ENCODE measurements around the gene DAGLB. TPM values are rescaled to one million over a fixed set of nuclear protein-coding genes. Genes with fewer than 3 reads are reported as not detected.

Gene DAGLB
- total and polyA plus RNA-seq, 10 of the 15 experiments (the other 5 are each of a cell fraction or from before 2014, with no cell fraction given): 1.2 to 13.3 (median 10.1) TPM

GRCh38 chr7:6422926-6423632 lies 24.7 kb downstream of the DAGLB start:
- ChIA-PET SMC1A (ENCODE audit: uncharacterized antibody, unreplicated experiment) (no interaction called here), POLR2A (no interaction called here), CTCF (no interaction called here), RAD21 (ENCODE audit: unreplicated experiment) (no interaction called here)
- Histone ChIP-seq H2AFZ (ENCODE audit: control insufficient read depth, low read depth, low read length) (no peak overlapping the region), H4K20me1 (ENCODE audit: control insufficient read depth, insufficient read depth) (no peaks in the 10 kb centered on the region), H3K4me3 (no peak overlapping the region), H3K9ac (ENCODE audit: control insufficient read depth, insufficient read depth, low read length) (no peak overlapping the region), H3K9me3 (replicated peaks; ENCODE audit: control insufficient read depth, insufficient read depth, low read length) (no peaks in the 10 kb centered on the region), H3K4me1 (ENCODE audit: control insufficient read depth, insufficient read depth, low read length) (no peaks in the 10 kb centered on the region), H3K27ac (ENCODE audit: control insufficient read depth, insufficient read depth) (no peak overlapping the region), H3K79me2 (ENCODE audit: control insufficient read depth, insufficient read depth, low read length) (no peaks in the 10 kb centered on the region), H3K4me2 (ENCODE audit: control insufficient read depth, insufficient read depth) (no peak overlapping the region), H3K36me3 (ENCODE audit: control insufficient read depth in 2 of 2, insufficient read depth in 2 of 2, low read length in 1 of 2) (peaks cover 0 to 5% of the 10 kb centered on the region in 2 experiments; a peak in 3 of 4 replicates), H3K27me3 (replicated peaks in 1 of 2; ENCODE audit: control insufficient read depth in 2 of 2, insufficient read depth in 2 of 2, low read length in 1 of 2) (no peaks in the 10 kb centered on the region)
- DNase-seq (ENCODE audit: low read depth, low spot score): no peak
- WGBS (ENCODE audit: insufficient coverage, insufficient replicate concordance, low lambda C conversion rate, missing lambda C conversion rate): 93% methylated on average over 18 of the region's 18 CpGs
- TF ChIP-seq YY1 (IDR thresholded peaks at IDR 0.05; ENCODE audit: low read depth, low read length): no peak
- intact Hi-C loops (cut with micrococcal nuclease; ENCODE audit: unreplicated experiment) (no loop called here), in situ Hi-C loops (cut with MboI) (no loop called here)
- no peak for FAIRE-seq
- no TSS peak for BruUV-seq (replicated peaks)
- ATAC-seq: no peak

GRCh38 chr7:6422095-6422494 lies 25.7 kb downstream of the DAGLB start:
- WGBS (ENCODE audit: insufficient coverage, insufficient replicate concordance, low lambda C conversion rate, missing lambda C conversion rate): 99% methylated on average over 16 of the region's 16 CpGs
- Histone ChIP-seq H3K27me3 (replicated peaks in 1 of 2; ENCODE audit: control insufficient read depth in 2 of 2, insufficient read depth in 2 of 2, low read length in 1 of 2) (no peaks in the 10 kb centered on the region), H3K27ac (ENCODE audit: control insufficient read depth, insufficient read depth) (no peak overlapping the region), H3K4me1 (ENCODE audit: control insufficient read depth, insufficient read depth, low read length) (no peaks in the 10 kb centered on the region), H2AFZ (ENCODE audit: control insufficient read depth, low read depth, low read length) (no peak overlapping the region), H3K36me3 (ENCODE audit: control insufficient read depth in 2 of 2, insufficient read depth in 2 of 2, low read length in 1 of 2) (peaks cover 0 to 5% of the 10 kb centered on the region in 2 experiments; a peak in 3 of 4 replicates), H3K9ac (ENCODE audit: control insufficient read depth, insufficient read depth, low read length) (no peak overlapping the region), H3K9me3 (replicated peaks; ENCODE audit: control insufficient read depth, insufficient read depth, low read length) (no peaks in the 10 kb centered on the region), H3K4me3 (no peak overlapping the region), H4K20me1 (ENCODE audit: control insufficient read depth, insufficient read depth) (no peaks in the 10 kb centered on the region), H3K79me2 (ENCODE audit: control insufficient read depth, insufficient read depth, low read length) (no peaks in the 10 kb centered on the region), H3K4me2 (ENCODE audit: control insufficient read depth, insufficient read depth) (no peak overlapping the region)
- ATAC-seq (no peak), FAIRE-seq (no peak), DNase-seq (ENCODE audit: low read depth, low spot score) (no peak)
- no peak for TF ChIP-seq NFYA (IDR thresholded peaks at IDR 0.05; ENCODE audit: borderline replicate concordance, low read depth, low read length)
- TF ChIP-seq SMARCA5 (IDR thresholded peaks at IDR 0.05): no peak
- TF ChIP-seq ZSCAN29 (IDR thresholded peaks at IDR 0.05): no peak
- no peak for TF ChIP-seq WRNIP1 (IDR thresholded peaks at IDR 0.05; ENCODE audit: borderline replicate concordance, low read depth, low read length)
- no peak for TF ChIP-seq NR2C1 (IDR thresholded peaks at IDR 0.05)
- TF ChIP-seq TCF7 (IDR thresholded peaks at IDR 0.05; ENCODE audit: borderline replicate concordance): no peak
- no peak for TF ChIP-seq FOS (IDR thresholded peaks at IDR 0.05; ENCODE audit: borderline replicate concordance, extremely low read depth, insufficient read length)
- TF ChIP-seq ATF7 (IDR thresholded peaks at IDR 0.05; ENCODE audit: low read depth): no peak
- no peak for TF ChIP-seq EED (IDR thresholded peaks at IDR 0.05; ENCODE audit: low read depth)
- TF ChIP-seq E4F1 (IDR thresholded peaks at IDR 0.05; ENCODE audit: borderline replicate concordance, partially characterized antibody): no peak
- no peak for TF ChIP-seq KLF5 (IDR thresholded peaks at IDR 0.05; ENCODE audit: partially characterized antibody)
- TF ChIP-seq USF1 (IDR thresholded peaks at IDR 0.05; ENCODE audit: borderline replicate concordance, extremely low read length, insufficient read depth, low read depth, low read length): no peak
- ChIA-PET SMC1A (ENCODE audit: uncharacterized antibody, unreplicated experiment) (no interaction called here), RAD21 (ENCODE audit: unreplicated experiment) (no interaction called here), CTCF (no interaction called here), POLR2A (no interaction called here)
- in situ Hi-C loops (cut with MboI): no loop called here
- BruUV-seq (replicated peaks): no TSS peak
- intact Hi-C loops (cut with micrococcal nuclease; ENCODE audit: unreplicated experiment): no loop called here
